DOHH2 (cell line): ENCODE data around the gene KRR1.

ENCODE experiments used
- H3F3A ChIP-seq: fragments of 200-600 bp; sonication (generic), shearing (Covaris generic); 2 replicates; pipeline ENCODE4 v1.6.0; 2016; ENCODE audit warnings: antibody characterized with exemption, mild to moderate bottlenecking; ENCODE audit not compliant: control insufficient read depth, insufficient read depth
- H3K27ac ChIP-seq: fragments of 200-600 bp; sonication (generic); 2 replicates; pipeline ENCODE4 v1.5.1; 2014; ENCODE audit warnings: low read depth, mild to moderate bottlenecking, low read length, moderate library complexity
- H3K27me3 ChIP-seq: fragments of 200-600 bp; sonication (generic); 2 replicates; pipeline ENCODE4 v1.6.1; 2014; ENCODE audit warnings: mild to moderate bottlenecking, low read length, mixed read lengths; ENCODE audit not compliant: control insufficient read depth
- H3K36me3 ChIP-seq: fragments of 200-600 bp; sonication (generic); 2 replicates; pipeline ENCODE4 v1.6.1; 2014; ENCODE audit warnings: mild to moderate bottlenecking, low read length, moderate library complexity, mixed read lengths; ENCODE audit not compliant: control insufficient read depth
- H3K4me1 ChIP-seq: fragments of 200-600 bp; sonication (generic); 2 replicates; pipeline ENCODE4 v1.6.1; 2014; ENCODE audit warnings: mild to moderate bottlenecking, low read length, mixed read lengths; ENCODE audit not compliant: control insufficient read depth
- H3K4me2 ChIP-seq: fragments of 200-600 bp; sonication (generic); 2 replicates; pipeline ENCODE4 v1.6.0; 2014; ENCODE audit warnings: mild to moderate bottlenecking, low read length, moderate library complexity
- H3K4me3 ChIP-seq: fragments of 200-600 bp; sonication (generic); 2 replicates; pipeline ENCODE4 v1.5.1; 2014; ENCODE audit warnings: mild to moderate bottlenecking, low read length, mixed read lengths
- H3K79me2 ChIP-seq: fragments of 200-600 bp; sonication (generic); 2 replicates; pipeline ENCODE4 v1.6.1; 2014; ENCODE audit warnings: mild to moderate bottlenecking, low read length, mixed read lengths; ENCODE audit not compliant: control insufficient read depth
- H3K9me2 ChIP-seq: fragments of 200-600 bp; sonication (generic); replicated peaks from 2 replicates; pipeline ENCODE4 v1.6.1; 2014; ENCODE audit warnings: mild to moderate bottlenecking, low read length, mixed read lengths; ENCODE audit not compliant: control insufficient read depth
- H3K9me3 ChIP-seq: fragments of 200-600 bp; sonication (generic); 2 replicates; pipeline ENCODE4 v1.6.1; 2014; ENCODE audit warnings: antibody characterized with exemption, low read length, mixed read lengths; ENCODE audit not compliant: control insufficient read depth, insufficient read depth
- H4K20me1 ChIP-seq: fragments of 200-600 bp; sonication (generic); 2 replicates; pipeline ENCODE4 v1.6.0; 2014; ENCODE audit warnings: low read depth, mild to moderate bottlenecking, antibody characterized with exemption, low read length, moderate library complexity; ENCODE audit not compliant: control insufficient read depth, insufficient read depth
- EZH2phosphoT487 ChIP-seq: fragments of 200-600 bp; sonication (generic); IDR thresholded peaks from 2 replicates; pipeline ENCODE4 v1.6.1; 2017; ENCODE audit warnings: borderline replicate concordance, mild to moderate bottlenecking, antibody characterized with exemption, low read length, moderate library complexity, mixed read lengths
- TF ChIP-seq, protein P1 (sequence below): fragments of 200-600 bp; sonication (generic); IDR thresholded peaks from one replicate; pipeline ENCODE4 v1.5.1; 2014; ENCODE audit warnings: antibody characterized with exemption, mild to moderate bottlenecking, low read depth, low read length; ENCODE audit not compliant: poor library complexity, severe bottlenecking

The KRR1 gene

GRCh38 chr12:75480469-75480949, 30.9 kb downstream of the KRR1 start, which contains the start of gene GLIPR1:
Gene GLIPR1 (plus strand): TSS chr12:75480755. CDS start chr12:75480881, 126 bp downstream.
- TF ChIP-seq, protein P1, sequence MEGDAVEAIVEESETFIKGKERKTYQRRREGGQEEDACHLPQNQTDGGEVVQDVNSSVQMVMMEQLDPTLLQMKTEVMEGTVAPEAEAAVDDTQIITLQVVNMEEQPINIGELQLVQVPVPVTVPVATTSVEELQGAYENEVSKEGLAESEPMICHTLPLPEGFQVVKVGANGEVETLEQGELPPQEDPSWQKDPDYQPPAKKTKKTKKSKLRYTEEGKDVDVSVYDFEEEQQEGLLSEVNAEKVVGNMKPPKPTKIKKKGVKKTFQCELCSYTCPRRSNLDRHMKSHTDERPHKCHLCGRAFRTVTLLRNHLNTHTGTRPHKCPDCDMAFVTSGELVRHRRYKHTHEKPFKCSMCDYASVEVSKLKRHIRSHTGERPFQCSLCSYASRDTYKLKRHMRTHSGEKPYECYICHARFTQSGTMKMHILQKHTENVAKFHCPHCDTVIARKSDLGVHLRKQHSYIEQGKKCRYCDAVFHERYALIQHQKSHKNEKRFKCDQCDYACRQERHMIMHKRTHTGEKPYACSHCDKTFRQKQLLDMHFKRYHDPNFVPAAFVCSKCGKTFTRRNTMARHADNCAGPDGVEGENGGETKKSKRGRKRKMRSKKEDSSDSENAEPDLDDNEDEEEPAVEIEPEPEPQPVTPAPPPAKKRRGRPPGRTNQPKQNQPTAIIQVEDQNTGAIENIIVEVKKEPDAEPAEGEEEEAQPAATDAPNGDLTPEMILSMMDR, result no peak
- no peak for TF ChIP-seq EZH2phosphoT487
- H3K36me3 ChIP-seq, result peaks cover 35% of the 10 kb centered on the region
- H3K9me2 ChIP-seq, result no peaks in the 10 kb centered on the region
- H3K4me1 ChIP-seq, result peaks cover 77% of the 10 kb centered on the region
- peaks cover 42% of the 10 kb centered on the region for H3K79me2 ChIP-seq
- H3K4me2 ChIP-seq, result peak within 1 kb of the TSS; percentile 73
- H3K4me3 ChIP-seq, result peak within 1 kb of the TSS; percentile 76
- no peaks in the 10 kb centered on the region for H3K27me3 ChIP-seq
- H3K27ac ChIP-seq, result peak within 1 kb of the TSS; percentile 87
- peaks cover 24% of the 10 kb centered on the region for H3F3A ChIP-seq
- no peaks in the 10 kb centered on the region for H4K20me1 ChIP-seq
- H3K9me3 ChIP-seq, result no peaks in the 10 kb centered on the region

GRCh38 chr12:75479963-75480461, 31.4 kb downstream of the KRR1 start:
- Histone ChIP-seq H3K4me3 (peak overlapping the region; percentile 76), H3K79me2 (peaks cover 39% of the 10 kb centered on the region), H3F3A (peaks cover 23% of the 10 kb centered on the region), H3K9me3 (no peaks in the 10 kb centered on the region), H3K36me3 (peaks cover 33% of the 10 kb centered on the region), H3K4me1 (peaks cover 75% of the 10 kb centered on the region), H4K20me1 (no peaks in the 10 kb centered on the region), H3K27ac (peak overlapping the region; percentile 87), H3K9me2 (no peaks in the 10 kb centered on the region), H3K4me2 (peak overlapping the region; percentile 73), H3K27me3 (no peaks in the 10 kb centered on the region)
- TF ChIP-seq EZH2phosphoT487, result no peak
- TF ChIP-seq, protein P1, result no peak

GRCh38 chr12:75478116-75478794, 33.2 kb downstream of the KRR1 start:
- H3K4me1 ChIP-seq, result peaks cover 73% of the 10 kb centered on the region
- peaks cover 15% of the 10 kb centered on the region for H3F3A ChIP-seq
- H3K4me3 ChIP-seq, result peak overlapping the region; percentile 29
- no peaks in the 10 kb centered on the region for H4K20me1 ChIP-seq
- no peaks in the 10 kb centered on the region for H3K27me3 ChIP-seq
- no peaks in the 10 kb centered on the region for H3K9me2 ChIP-seq
- peaks cover 25% of the 10 kb centered on the region for H3K79me2 ChIP-seq
- TF ChIP-seq, protein P1, result no peak
- TF ChIP-seq EZH2phosphoT487, result no peak
- H3K36me3 ChIP-seq, result peaks cover 19% of the 10 kb centered on the region
- peak overlapping the region; percentile 73 for H3K4me2 ChIP-seq
- H3K27ac ChIP-seq, result peak overlapping the region; percentile 46
- H3K9me3 ChIP-seq, result no peaks in the 10 kb centered on the region
